Femur (tissue), 1 donor: ENCODE results near the gene LMOD3.

Experiments used
- DNase-seq: peaks from one replicate; pipeline ENCODE4 v3.0.0-alpha.2; 2017

LMOD3 gene

GRCh38 chr3:69122403-69122802 lies at the start of gene LMOD3:
Gene LMOD3, minus strand, starts transcription at chr3:69122595. Its CDS starts 209 bp downstream, at chr3:69122386.
- peak; percentile 62 for DNase-seq

GRCh38 chr3:69172058-69172457 lies 49.7 kb upstream of the LMOD3 start:
- no peak for DNase-seq

DNA sequence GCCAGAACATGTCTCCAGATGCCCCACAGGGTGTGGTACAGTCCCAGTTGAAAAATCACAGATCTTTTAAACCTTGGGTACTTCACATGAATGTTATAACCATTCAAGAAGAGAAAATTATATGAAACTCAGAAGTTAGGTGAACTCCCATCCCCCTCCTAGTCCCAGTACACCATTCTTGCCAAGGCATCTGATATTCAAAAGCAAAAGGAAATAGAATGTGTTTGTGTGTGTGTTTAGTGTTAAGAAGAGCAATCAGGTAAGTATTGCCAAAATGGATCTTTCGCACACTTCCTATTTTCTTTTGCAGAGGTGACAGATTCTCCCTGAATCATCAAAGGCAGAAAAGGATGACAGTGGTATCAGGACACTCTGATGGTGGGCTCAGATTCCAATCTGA lies 44.1 kb upstream of the LMOD3 start:
- DNase-seq, result no peak

GRCh38 chr3:69165744-69166143 lies 43.3 kb upstream of the LMOD3 start:
- no peak for DNase-seq

- no peak for DNase-seq
These were observed 41.9 kb upstream of the LMOD3 start for GRCh38 chr3:69164296-69164695.

DNA sequence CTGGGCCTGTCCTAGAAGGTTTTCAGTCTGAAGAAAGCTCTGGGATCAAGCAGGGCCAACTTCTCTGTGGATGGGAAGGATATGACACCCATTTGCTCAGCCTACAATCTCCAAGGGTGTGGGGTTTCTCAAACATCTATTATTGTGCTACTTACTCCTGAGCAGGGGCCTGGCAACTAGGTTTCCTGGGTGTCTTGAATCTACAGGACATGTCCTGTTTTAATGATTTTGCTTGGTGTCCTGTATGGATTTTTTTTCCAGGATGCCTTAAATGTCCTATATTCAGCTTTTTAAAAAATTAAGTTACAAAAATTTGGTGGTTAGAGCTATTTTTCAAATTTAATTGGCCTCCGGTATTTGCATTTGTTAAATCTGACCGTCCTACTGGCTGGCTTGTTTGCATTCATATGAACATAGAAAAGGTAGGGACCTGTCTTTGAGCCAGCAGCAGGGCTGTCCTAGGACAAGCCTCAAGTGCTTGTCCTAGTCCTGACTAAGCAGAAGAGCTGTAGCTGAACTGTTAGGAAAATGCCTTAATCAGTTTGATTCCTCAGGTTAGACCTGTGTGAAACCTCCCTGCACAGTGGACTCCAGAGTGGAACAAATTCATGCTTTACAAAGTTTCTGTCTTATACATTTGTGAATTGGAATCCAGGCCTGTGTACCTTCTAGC lies 40.0 kb upstream of the LMOD3 start:
- DNase-seq, result no peak

GRCh38 chr3:69161587-69162307 lies 39.4 kb upstream of the LMOD3 start:
- peak; percentile 29 for DNase-seq

- DNase-seq, result no peak
These were observed 38.1 kb upstream of the LMOD3 start for GRCh38 chr3:69160525-69160924.

DNA sequence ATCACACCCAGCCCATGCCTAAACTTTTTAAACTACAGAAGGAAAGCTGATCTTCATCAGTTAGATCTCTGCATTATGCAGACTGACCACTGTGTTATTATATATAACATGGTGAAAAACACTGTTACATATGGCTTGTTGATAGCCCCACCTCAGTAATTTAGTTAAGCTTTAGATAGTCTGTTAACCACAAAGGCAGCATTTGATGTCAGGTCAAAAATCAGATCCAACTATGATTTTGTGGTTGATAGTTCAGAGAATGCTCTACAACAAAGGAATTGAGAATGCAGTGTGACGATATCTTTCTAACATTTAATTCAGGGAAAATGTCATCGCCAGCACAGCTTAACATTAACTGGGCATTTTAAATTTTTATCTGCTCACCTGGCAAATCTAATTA lies 37.7 kb upstream of the LMOD3 start:
- no peak for DNase-seq

GRCh38 chr3:69149586-69149985 lies 27.2 kb upstream of the LMOD3 start:
- DNase-seq, result no peak

DNA sequence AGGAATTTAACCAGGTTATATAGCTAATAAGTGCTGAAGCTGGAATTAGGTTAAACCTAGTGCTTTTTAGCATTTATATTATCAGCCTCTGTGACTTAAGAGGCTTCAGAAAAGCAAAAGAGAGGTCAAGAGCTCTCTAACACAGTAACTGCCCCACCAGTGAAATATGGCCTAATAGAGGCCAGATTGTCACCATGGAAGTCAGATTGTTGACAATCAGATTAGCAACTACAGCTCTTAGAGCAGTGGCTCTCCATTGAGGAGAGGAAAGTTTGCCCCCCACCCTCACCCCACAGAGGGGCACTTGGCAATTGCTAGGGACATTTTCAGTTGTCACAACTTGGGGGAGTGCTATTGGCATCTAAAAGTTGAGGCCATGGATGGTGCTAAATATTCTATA lies 23.3 kb upstream of the LMOD3 start:
- no peak for DNase-seq

GRCh38 chr3:69144631-69145245 lies 22.3 kb upstream of the LMOD3 start:
- no peak for DNase-seq

GRCh38 chr3:69143612-69144011 lies 21.2 kb upstream of the LMOD3 start:
- DNase-seq, result no peak

GRCh38 chr3:69142797-69143454 lies 20.5 kb upstream of the LMOD3 start:
- no peak for DNase-seq

DNA sequence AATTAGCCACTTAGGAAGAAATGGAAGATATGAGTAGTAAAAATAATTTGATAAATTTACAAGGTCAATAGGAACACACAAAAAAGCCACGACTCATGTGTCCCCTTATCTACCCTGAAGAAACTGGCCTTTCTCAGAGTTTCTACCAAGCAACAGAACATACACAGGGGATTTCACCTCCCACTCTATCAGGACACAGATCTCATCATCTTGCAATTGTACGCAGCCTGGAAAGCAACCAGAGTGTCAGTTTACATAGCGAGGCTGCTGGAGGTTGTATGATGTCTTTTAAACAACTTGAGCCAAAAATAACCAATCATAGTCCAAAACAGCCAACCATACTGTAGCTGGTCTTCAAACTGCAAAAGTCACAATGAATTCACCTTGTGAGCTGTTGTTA lies 19.7 kb upstream of the LMOD3 start:
- no peak for DNase-seq

DNA sequence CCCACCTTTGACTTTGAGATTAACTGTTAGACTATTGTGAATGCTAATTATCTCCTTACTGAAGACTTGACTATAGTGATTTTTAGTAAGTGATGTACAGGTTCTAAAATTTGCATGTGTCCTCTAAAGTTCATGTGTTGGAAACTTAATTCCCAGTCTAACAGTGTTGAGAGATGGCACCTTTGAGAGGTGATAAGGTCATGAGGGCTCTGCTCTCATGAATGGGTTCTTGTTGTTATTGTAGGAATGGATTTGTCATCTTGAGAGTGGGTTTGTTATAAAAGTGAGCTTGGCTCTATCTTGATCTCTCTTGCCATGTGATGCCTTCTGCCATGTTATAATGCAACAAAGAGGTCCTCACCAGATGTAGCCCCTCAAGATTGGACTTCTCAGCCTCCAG lies 18.9 kb upstream of the LMOD3 start:
- no peak for DNase-seq

- no peak for DNase-seq
These were observed 15.0 kb upstream of the LMOD3 start for GRCh38 chr3:69137412-69137811.

GRCh38 chr3:69137005-69137404 lies 14.6 kb upstream of the LMOD3 start:
- DNase-seq, result no peak

GRCh38 chr3:69130689-69131088 lies 8.3 kb upstream of the LMOD3 start:
- DNase-seq, result no peak

DNA sequence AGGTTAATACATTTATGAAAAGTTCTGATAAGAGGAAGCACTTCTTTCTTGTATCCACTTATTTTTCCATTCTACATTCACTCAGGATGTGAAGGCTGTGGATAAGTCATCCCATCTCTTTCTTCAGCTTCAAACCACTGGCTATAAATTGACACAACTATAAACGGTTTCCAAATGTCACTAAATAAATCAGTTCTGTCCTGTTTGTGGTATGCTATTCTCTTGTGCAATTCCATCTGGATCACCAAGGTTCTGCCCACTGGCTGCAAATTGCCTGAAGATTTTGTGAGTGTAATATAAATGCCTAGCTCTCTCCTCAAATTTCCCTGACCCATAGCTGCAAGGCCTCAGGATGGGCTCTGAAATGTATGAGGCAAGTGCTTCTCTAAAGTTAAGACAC lies 7.1 kb upstream of the LMOD3 start:
- DNase-seq, result no peak

DNA sequence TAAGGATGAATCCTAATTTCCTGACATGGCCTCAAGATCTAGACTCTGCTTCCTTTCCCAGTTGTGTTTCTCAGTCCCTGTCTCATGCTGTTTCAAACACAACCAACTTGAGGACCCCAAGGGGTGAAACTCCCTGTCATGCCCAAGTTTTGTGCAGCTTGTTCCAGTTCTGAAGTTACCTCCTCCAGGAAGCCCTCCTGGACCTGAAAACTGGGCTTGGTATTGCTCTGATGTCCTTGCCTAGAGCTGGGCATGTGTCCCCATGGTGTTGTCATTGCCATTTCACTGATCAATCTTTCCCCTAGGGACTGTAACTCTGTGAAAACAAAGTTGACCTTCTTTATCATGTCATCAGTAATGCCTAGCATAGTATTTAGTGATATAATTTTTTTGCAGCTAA lies 6.1 kb upstream of the LMOD3 start:
- DNase-seq, result no peak

GRCh38 chr3:69126999-69127398 lies 4.6 kb upstream of the LMOD3 start:
- no peak for DNase-seq

GRCh38 chr3:69126216-69126615 lies 3.8 kb upstream of the LMOD3 start:
- DNase-seq, result no peak

- peak; percentile 21 for DNase-seq
These were observed 445 bp downstream of the LMOD3 start for GRCh38 chr3:69121950-69122349.
